Measurements from ENCODE around the gene SHLD2. TPM values are rescaled to one million over a fixed set of nuclear protein-coding genes. Genes with fewer than 3 reads are reported as not detected.

The SHLD2 gene
- total RNA-seq, result 20.0 and 43.1 TPM in 2 replicates

GRCh38 chr10:87094373-87095235, at the start of gene SHLD2, which contains the start of gene GLUD1:
Gene SHLD2, plus strand, starts transcription at chr10:87095206. Its CDS starts 56,149 bp downstream, at chr10:87151355.
Gene GLUD1, minus strand, starts transcription at chr10:87094843. Its CDS starts 74 bp downstream, at chr10:87094769.

DNA sequence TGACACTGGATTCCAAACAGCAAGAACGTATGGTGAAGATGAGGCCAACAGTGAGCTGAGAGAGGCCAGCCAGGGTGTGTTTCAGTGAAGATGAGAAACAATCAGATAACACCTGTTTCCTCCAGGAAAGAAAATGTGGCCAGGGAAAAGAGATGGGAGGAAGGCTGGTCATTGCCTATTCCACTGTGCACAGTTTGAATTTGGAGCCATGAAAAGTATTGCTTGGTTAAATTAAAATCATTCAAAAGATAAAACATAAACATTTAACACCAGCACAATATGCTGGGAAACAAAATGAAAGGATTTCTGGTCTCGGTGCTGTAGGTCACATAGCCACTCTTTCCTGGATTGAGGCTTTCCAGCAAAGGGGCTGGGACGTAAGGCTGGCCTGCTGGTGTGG, 130.1 kb downstream of the SHLD2 start, which contains the start of gene NUTM2A:
TSS of gene NUTM2A (plus strand) at position 301 of the 400 bp plus-strand sequence. CDS start 383 bp downstream, outside the sequence.

Other genes with a start within 250 kb of the SHLD2 start
- 3.9 and 4.3 TPM in 2 replicates for gene MMRN2, start 137.6 kb upstream of the SHLD2 start, total RNA-seq
- 2.2 and 22.0 TPM in 2 replicates for gene SNCG, start 136.6 kb upstream of the SHLD2 start, total RNA-seq
- gene ADIRF, start 126.7 kb upstream of the SHLD2 start, total RNA-seq, result 2.4 and 72.5 TPM in 2 replicates
- 10.8 TPM in 1 of 2 replicates, not detected in the other for gene FAM25A, start 74.9 kb upstream of the SHLD2 start, total RNA-seq
- gene GLUD1, start 363 bp upstream of the SHLD2 start, total RNA-seq, result 212 and 381 TPM in 2 replicates
- gene NUTM2A, start 130.2 kb downstream of the SHLD2 start, total RNA-seq, result 0.24 and 1.9 TPM in 2 replicates